HG03460 (cell line): ENCODE data around the gene SGPL1.
"Not testable (repeated sequence)": the region's sequence is repeated elsewhere in the genome, so short reads cannot be mapped to it uniquely, and the experiment has no call there.

ENCODE experiments used
- ATAC-seq: cut with Tn5 transposase; IDR thresholded peaks from one replicate; pipeline ENCODE4 v1.9.1; 2021; ENCODE audit not compliant: unreplicated experiment

The SGPL1 gene

GRCh38 chr10:70815504-70816219 is at the start of gene SGPL1:
Gene SGPL1 (plus strand): TSS chr10:70815948. CDS start chr10:70816854, 906 bp downstream.
- ATAC-seq: peak; percentile 91

GRCh38 chr10:70768026-70768685 is 47.6 kb upstream of the SGPL1 start:
- ATAC-seq: not testable (repeated sequence)

GRCh38 chr10:70769121-70769520 is 46.6 kb upstream of the SGPL1 start:
- ATAC-seq: no peak

GRCh38 chr10:70770001-70770400 is 45.7 kb upstream of the SGPL1 start:
- ATAC-seq: no peak

- ATAC-seq: not testable (repeated sequence)
Observed at GRCh38 chr10:70770516-70770915, 45.2 kb upstream of the SGPL1 start.

GRCh38 chr10:70771311-70772194 is 44.2 kb upstream of the SGPL1 start:
- ATAC-seq: no peak

GRCh38 chr10:70772627-70773026 is 43.1 kb upstream of the SGPL1 start:
- no peak for ATAC-seq

- no peak for ATAC-seq
Observed at GRCh38 chr10:70773461-70773860, 42.3 kb upstream of the SGPL1 start.

GRCh38 chr10:70773965-70774809 is 41.6 kb upstream of the SGPL1 start:
- ATAC-seq: no peak

GRCh38 chr10:70774810-70775678 is 40.7 kb upstream of the SGPL1 start:
- ATAC-seq: no peak

GRCh38 chr10:70775679-70776454 is 39.9 kb upstream of the SGPL1 start:
- ATAC-seq: no peak

- ATAC-seq: no peak
Observed at GRCh38 chr10:70776455-70777005, 39.2 kb upstream of the SGPL1 start.

GRCh38 chr10:70777063-70777875 is 38.5 kb upstream of the SGPL1 start:
- ATAC-seq: no peak

GRCh38 chr10:70778267-70778924 is 37.4 kb upstream of the SGPL1 start:
- ATAC-seq: no peak

- ATAC-seq: no peak
Observed at GRCh38 chr10:70779088-70779487, 36.7 kb upstream of the SGPL1 start.

- ATAC-seq: no peak
Observed at GRCh38 chr10:70779511-70780369, 36.0 kb upstream of the SGPL1 start.
